Stimulated activated CD8-positive, alpha-beta memory T cell treated with anti-CD3 and anti-CD28 coated beads, Interleukin-15, amount 100 ng/mL, for 4 hours (primary cell): ENCODE results near the gene FIGN.

Experiments used
- DNase-seq, 2 donors: peaks; one replicate each; pipeline ENCODE4 v3.0.0-alpha.2; 2020; ENCODE audit warnings: low read depth in 2 of 2

Gene FIGN

DNA sequence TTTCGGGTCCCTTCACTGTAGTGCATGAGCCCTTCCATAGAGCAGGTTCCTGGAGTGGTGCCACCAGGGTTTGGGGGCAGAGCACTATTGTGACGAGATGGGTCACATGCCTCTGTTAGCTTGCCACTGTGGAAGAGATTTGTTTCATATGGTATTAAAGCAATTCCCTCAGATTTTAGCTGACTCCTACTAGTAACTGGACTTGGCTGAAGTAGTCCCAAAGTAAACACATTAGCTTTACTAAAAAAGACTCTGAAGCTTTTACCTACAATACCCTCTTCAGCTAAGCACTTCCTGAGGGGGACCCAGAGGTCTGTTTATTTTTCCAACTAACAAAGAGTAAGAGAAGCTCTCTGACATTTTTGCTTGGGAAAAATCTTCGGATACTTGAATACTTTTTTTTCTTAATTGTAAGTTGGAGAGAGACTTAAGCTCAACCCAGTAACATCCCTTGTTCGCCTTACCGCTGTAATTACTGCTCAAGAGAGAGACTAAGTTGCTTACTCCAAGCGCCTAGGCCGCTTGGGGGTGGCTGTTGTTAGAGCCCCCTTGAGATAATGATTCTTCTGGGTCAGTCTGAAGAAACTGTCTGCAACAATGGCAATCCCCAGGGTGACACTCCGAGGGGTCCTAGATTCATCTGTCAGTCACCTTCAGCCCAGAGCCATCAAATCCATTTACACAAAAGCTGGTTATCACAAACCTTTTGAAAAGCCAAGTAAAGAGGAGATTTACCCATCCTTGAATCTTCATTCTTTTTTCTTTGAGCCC lies 177.4 kb downstream of the FIGN start:
- DNase-seq: no peak

DNA sequence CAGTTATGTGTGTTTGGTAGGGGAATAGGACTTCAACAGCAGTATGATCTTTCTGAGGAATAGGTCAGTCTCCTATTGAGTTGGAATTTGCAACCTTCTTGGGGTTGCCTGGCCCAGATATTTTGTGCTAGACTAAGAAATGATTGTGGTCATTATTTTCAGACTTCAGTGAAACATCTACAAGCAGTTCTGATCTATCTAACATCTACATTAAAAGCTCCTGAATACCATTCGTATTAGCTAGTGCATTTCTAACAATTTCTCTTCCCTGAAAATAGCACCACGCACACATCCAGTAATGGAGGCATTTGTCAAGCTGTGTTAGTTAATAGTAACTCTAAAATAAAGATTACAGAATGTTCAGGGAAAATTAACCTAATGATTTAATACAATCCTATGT lies 179.3 kb downstream of the FIGN start:
- no peak for DNase-seq

DNA sequence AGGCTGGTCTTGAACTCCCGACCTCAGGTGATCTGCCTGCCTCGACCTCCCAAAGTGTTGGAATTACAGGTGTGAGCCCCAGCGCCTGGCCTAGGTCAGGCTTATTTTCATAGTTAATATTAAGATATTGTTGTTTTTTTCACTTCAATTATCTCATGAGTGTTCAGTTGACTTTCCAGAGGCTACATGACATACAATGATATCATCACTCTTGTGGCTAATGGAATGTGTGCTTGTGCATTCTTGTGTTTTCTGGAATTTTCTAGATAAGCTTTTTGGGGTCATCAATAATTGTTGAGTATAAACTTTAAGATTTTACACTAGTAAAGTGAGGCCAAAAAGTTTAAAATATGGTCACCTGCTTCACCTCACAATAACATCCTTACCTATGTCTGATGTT lies 180.9 kb downstream of the FIGN start:
- no peak for DNase-seq

DNA sequence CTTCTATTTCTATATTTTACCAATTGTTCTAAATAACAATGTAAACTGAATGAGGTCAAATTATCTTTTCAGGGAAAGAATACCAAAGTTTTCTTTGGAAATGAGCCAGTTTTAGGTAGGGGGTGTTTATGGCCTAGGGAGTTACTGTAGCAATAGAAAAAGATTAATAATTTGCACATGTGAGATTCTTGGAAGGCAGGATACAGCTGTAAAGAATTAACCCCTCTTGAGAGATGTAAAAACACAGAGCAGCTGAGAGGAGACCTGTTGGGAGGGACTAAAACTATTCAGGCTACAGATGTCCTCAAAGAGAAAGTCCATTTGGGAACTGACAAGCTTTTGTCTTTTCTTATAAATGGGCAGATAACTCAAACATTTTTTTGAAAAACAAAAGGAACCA lies 182.2 kb downstream of the FIGN start:
- no peak for DNase-seq

DNA sequence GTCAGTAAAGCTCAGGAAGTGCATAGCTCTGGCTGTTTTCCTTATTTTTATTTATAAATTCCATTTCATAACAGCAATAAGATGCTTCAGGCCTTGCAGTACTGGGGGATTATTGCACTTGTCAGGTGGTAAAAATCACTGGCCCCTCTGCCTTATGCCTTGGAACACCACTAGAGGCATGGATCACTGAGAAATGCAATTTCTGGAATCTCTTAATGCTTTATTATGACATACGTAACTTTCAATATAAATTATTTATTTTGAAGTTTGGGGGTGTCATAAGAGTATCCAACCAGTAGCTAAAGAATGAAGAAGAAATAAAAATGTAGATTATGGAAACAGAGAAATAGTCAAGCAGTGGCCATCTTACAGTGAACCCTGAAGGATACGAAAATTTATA lies 183.1 kb downstream of the FIGN start:
- no peak for DNase-seq

DNA sequence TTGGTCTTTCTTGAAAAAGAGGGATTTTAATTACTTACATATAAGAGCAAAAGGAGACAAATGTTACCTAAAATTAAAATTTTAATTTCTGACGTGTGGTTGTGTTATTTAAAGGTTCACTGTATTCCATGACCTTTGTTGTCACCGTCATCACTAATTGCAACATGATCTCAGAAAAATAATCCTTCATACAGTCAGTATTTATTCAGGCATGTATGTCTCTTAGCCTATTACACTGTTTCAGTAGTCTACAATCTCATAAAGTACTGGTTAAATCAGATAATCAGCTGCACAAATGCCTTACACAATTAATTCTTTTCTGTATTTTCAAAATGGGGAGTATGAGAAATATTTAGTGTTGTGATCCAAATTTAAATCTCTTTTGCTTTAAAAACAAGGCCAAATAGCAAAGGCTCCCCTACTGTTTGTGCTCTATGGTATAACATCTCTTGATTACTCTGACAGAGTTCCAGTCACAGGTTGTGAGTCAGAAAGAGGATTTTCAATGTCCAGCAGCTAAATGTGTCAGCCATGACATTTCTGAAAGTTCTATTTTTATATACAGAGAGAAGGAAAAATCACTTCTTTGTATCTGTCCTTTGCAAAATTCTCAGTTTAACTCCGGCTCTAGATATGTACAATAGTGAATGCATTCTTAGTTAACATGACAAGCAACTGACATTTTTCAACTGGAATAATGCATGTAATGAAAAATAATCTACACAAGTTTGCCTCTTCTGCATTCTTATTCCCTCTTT lies 184.0 kb downstream of the FIGN start:
- no peak for DNase-seq

DNA sequence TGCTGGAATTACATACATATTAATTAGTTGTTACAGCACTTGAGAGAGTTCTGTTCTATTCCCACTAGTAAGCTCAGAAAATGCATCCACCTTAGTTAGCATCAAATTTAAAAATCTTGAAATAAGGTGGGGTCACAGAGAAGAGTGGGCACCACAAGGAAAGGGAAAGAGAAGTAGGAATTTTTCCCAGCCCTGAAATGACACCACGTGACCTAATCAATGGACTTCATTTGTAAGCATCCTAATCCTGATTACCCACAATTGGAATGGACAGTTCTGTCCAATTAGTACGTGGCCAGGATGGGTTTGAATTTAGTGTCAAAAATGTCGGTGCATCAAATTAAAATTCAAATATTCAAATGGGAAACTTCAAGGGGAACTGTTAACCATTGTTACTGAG lies 186.8 kb downstream of the FIGN start:
- no peak for DNase-seq
